Measurements from ENCODE around the gene NKAIN2.

The NKAIN2 gene

GRCh38 chr6:124738482-124738881 lies 934.8 kb downstream of the NKAIN2 start:
- DNase-seq (ENCODE audit: low read depth in 2 of 2, low spot score in 1 of 2), result no peak

DNA sequence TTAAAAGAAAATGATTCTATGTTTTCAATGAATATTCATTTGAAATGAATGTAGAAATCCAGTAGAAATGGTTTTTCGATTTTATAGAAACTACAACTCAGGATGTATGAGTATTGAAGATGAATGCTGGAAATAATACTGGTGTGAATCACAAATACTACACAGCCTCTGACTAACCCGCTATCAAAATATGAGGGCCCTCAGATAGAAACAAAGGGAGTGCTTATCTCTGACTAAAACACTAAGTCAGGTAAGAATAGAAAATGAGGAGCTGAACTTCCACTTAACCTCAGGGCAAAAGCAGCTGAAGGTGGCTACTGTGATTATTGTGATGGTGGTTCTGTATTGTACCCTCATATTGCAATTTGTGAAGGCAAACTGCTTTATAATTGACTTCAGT lies 937.7 kb downstream of the NKAIN2 start:
- DNase-seq (ENCODE audit: low read depth in 2 of 2, low spot score in 1 of 2), result no peak

DNA sequence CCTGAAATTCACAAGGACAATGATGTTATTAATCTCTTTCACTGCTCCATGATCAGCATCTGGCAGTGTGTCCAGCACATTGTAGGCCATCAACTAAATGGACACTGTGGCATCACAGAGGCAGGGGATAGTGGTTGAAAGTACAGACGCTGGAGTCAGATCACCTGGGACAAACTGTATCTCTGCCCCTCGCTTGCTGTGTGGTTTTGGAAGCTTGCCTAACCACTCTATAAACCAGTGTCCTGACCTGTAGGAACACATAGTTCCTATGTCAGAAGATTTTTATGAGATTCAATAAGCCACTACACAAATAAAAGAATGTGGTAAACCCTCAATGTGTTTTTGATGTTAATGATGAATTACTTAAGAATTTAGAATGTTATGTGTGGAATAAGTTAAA lies 939.3 kb downstream of the NKAIN2 start:
- DNase-seq (ENCODE audit: low read depth in 2 of 2, low spot score in 1 of 2), result no peak

DNA sequence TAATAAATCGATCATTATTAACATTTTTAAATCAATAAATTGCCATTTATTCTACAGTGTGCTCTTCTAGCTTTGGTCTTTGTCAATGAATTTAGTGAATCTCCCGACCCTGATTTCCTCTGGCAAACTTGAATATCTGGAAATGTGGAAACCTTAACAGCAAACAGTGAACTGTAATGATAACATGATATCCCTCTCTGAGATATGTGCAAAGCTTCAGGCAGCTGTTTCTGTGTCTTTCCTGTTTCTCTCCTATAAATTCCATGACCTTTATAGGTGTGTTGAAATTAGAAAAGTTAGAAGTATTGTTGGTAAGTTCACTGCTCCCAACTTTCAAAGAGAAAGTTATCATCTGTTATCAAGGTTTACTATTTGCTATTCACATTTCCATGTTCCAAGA lies 939.8 kb downstream of the NKAIN2 start:
- no peak for DNase-seq (ENCODE audit: low read depth in 2 of 2, low spot score in 1 of 2)

DNA sequence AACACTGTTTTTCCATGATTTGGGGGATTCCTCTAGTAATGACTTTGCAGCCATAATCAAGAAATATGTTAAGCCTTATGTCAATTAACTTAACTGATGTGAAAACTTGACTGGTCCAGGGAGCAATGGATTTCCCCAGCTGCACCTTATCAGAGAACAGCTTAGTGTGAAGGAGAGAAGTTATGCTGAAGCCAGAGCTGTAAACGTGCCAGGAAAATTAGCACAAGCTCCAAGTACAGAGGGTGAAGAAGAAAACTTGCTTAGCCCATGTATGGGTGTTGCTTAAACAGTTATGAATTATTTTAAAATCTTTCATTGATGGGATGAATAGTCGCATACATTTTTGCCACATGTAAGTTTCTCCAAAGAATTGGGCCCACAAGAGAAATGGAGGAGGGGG lies 943.7 kb downstream of the NKAIN2 start:
- no peak for DNase-seq (ENCODE audit: low read depth in 2 of 2, low spot score in 1 of 2)

DNA sequence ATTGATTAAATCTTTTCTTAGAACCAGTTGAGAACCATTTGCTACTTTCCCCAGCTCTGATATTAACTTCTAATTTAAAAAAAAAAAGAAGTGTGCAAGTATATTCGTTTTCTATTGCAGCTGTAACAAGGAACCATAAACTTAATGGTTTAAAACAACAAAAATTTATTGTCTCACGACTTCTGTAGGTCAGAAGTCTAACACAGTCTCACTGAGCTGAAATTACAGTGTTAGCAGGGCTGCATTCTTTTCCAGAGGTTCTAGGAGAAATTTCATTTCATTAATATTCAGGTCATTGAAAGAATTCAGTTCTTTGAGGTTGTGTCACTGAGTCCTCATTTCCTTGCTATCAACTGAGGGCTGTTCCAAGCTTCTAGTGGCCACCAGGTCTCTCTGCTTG lies 945.1 kb downstream of the NKAIN2 start:
- no peak for DNase-seq (ENCODE audit: low read depth in 2 of 2, low spot score in 1 of 2)

GRCh38 chr6:124753001-124753400 lies 949.3 kb downstream of the NKAIN2 start:
- DNase-seq (ENCODE audit: low read depth in 2 of 2, low spot score in 1 of 2), result no peak

GRCh38 chr6:124753562-124754105 lies 950.0 kb downstream of the NKAIN2 start:
- DNase-seq (ENCODE audit: low read depth in 2 of 2, low spot score in 1 of 2), result no peak

DNA sequence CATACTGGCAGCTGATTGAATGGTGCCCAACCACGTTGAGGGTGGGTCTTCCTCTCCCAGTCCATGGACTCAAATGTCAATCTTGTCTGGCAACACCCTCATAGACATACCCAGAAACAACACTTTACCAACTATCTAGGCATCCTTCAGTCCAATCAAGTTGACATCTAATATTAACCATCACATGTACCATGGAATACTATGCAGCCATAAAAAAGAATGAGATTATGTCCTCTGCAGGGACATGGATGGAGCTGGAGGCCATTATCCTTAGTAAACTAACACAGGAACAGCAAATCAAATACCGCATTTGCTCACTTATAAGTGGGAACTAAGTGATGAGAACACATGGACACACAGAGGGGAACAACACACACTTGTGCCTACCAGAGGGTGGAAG lies 951.7 kb downstream of the NKAIN2 start:
- no peak for DNase-seq (ENCODE audit: low read depth in 2 of 2, low spot score in 1 of 2)

DNA sequence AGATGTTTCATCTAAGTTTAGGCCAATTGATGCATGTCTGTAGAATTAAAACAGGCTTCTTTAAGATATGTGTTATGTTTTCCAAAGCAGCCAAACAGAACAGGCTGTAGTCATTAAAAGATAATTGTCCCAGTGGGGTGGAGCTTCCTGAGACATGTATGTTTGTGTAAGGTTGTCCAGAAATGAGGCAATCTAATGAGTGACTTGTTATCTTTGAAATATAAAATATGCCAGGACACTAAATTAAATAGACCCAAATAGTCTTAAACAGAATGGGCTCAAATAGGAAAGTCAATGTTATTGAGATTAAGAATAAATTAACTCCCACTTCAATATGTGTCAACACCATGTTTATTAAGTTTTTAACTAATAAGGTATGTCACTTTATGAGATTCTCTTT lies 953.9 kb downstream of the NKAIN2 start:
- DNase-seq (ENCODE audit: low read depth in 2 of 2, low spot score in 1 of 2), result no peak

DNA sequence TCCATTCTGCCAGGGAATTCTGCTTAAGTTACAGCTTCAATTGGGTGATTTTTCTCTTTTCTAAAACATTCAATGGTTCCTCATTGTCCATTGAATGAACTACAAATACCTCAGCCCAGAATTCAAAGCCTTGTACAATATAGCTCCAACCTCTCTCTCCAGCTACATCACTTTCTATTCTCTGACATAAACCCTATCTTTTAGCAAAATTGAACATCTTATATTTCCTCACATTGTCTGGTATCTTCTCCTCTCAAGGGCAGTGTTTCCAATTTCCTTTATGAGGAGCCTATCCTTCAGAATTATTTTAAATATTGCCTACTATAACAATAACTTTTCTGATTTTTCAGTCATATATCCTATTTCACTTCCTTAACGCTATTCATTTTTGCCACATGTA lies 955.0 kb downstream of the NKAIN2 start:
- no peak for DNase-seq (ENCODE audit: low read depth in 2 of 2, low spot score in 1 of 2)

DNA sequence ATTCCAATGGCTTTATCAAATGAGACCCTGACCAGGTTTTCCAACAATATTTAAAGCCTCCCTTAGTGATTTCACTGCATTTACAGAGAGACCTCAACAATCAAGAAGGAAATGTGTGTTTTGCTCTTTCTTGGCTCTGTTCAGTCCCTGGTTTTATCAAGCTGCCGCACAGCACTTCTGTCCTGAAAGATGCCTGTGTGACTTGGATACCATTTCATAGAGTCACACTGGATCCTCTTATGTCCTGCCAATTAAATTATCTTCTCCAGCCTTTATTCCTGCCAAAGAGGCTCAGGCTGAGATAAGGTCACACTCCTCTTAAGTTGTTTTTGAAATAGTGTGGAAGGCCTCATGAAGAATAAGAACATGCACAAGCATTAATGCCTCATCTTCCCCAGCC lies 961.6 kb downstream of the NKAIN2 start:
- no peak for DNase-seq (ENCODE audit: low read depth in 2 of 2, low spot score in 1 of 2)

GRCh38 chr6:124768224-124768623 lies 964.6 kb downstream of the NKAIN2 start:
- no peak for DNase-seq (ENCODE audit: low read depth in 2 of 2, low spot score in 1 of 2)

GRCh38 chr6:124769811-124770544 lies 966.3 kb downstream of the NKAIN2 start:
- DNase-seq (ENCODE audit: low read depth in 2 of 2, low spot score in 1 of 2), result no peak

DNA sequence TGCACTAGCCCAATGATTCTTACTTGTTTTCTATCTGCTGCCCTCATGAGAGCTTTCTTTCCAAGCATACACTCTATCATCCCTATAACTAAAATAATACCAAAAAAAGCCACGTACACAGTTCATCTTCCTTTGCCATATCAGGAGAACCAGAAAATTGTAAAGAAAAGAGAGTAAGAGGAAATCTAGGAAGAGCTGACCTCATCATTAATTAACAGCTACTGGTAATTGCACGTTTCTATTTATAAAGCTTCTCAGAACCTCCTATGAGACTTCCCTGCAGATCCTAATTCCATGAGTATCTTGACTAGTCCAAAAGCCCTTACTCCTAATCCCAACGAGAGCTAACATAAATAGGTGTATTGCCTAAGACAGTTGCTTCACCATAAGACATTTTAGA lies 967.1 kb downstream of the NKAIN2 start:
- no peak for DNase-seq (ENCODE audit: low read depth in 2 of 2, low spot score in 1 of 2)

- no peak for DNase-seq (ENCODE audit: low read depth in 2 of 2, low spot score in 1 of 2)
Measured at GRCh38 chr6:124772733-124773319, 969.2 kb downstream of the NKAIN2 start.

GRCh38 chr6:124775121-124775520 lies 971.5 kb downstream of the NKAIN2 start:
- DNase-seq (ENCODE audit: low read depth in 2 of 2, low spot score in 1 of 2), result no peak

- DNase-seq (ENCODE audit: low read depth in 2 of 2, low spot score in 1 of 2), result no peak
Measured at GRCh38 chr6:124777863-124778262, 974.2 kb downstream of the NKAIN2 start.

DNA sequence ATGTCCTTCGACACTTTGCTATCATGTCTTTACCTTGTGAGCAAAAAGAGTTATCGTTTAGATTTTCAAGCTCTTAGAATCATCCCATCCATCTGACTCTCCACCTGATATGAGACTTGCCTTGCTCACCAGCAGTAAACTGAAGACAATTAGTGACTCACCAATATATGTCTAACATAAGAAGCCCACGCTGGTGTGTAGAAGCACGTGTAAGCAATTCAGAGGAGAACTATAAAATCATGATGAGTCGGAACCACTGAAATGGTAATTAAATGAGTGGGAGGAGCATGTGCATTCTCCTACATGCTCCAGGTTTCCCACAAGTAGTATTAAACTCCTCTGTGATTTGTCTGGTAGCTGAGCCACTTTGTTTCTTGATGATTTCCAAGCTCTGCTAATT lies 977.0 kb downstream of the NKAIN2 start:
- no peak for DNase-seq (ENCODE audit: low read depth in 2 of 2, low spot score in 1 of 2)

DNA sequence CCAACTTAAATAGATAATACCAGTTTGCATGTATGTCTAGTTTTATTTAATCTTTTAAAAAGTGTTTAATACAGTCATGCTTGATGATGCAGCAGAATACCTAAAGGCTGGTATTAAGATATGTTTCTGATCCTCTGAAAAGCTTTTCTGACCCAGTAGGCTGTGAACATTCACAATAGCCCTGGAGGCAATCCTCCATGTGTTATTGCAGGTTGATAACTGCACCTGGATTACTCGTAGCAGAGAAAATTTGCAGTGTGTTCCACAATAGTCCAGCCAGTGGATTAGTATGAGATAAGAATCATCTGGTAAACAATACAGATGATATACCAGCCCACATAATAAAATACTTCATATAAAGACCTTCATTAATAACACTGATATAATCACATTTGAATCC lies 979.7 kb downstream of the NKAIN2 start:
- DNase-seq (ENCODE audit: low read depth in 2 of 2, low spot score in 1 of 2), result no peak

DNA sequence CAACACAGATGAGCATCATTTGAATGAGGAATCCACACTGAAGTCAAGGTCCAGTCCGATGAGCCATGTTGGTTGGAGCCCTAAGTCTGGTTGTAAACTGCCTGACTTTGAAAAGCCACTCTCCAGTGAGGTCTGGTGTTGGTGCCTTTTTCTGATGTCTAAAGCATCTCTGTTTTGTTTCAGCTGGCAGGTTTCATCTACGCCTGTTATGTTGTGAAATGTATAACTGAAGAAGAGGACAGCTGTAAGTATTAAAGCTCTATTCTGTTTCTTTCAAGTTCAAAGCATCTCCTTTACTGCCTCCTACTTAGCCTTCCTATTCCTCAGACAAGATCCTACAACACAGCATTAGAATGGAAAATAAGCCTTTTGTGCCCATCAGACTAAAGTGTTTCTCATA lies 987.5 kb downstream of the NKAIN2 start:
- no peak for DNase-seq (ENCODE audit: low read depth in 2 of 2, low spot score in 1 of 2)

DNA sequence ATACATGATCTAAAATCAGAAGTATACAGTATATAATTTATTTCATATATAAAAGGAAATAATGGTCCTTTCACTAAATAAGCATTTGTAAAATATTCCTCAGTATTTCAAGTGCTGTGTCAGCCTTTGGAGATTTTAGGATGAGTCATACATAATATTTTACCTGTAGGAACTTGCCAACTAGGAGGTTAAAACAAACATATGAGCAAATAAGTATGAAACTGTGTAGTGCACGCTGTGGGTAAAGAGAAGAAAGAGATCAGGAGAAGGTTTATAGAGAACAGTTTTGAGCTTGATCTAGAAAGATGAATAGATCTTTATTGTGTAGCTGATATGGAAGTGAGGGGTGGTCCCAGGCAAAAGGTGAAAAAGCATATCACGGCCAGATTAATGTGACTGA lies 988.7 kb downstream of the NKAIN2 start:
- no peak for DNase-seq (ENCODE audit: low read depth in 2 of 2, low spot score in 1 of 2)

GRCh38 chr6:124793398-124793797 lies 989.7 kb downstream of the NKAIN2 start:
- no peak for DNase-seq (ENCODE audit: low read depth in 2 of 2, low spot score in 1 of 2)
